IMR-90 (cell line): ENCODE measurements around the gene SLC35E4. TPM values are rescaled to one million over a fixed set of nuclear protein-coding genes. Genes with fewer than 3 reads are reported as not detected.

Source experiments
- ATAC-seq: fragments of 200-7000 bp; cut with Tn5 transposase; 2 replicates; pipeline ENCODE4 v1.9.1; 2020; ENCODE audit warnings: low read depth, mild to moderate bottlenecking, moderate library complexity
- BruUV-seq: library from RNA; stranded (reverse); fragments of 400-500 nt; replicated peaks from 2 replicates; lab custom pipeline; 2021; lab: Mats Ljungman, UMichigan
- CTCF ChIA-PET: fragments of 300-600 bp; formaldehyde crosslinking; extraction: SDS; loops from one replicate; lab custom pipeline; 2021; ENCODE audit warnings: antibody characterized with exemption; lab: Yijun Ruan, JAX
- POLR2A ChIA-PET: fragments of 300-600 bp; sonication (Branson Sonifier 250); formaldehyde crosslinking; loops from one replicate; lab custom pipeline; 2022; ENCODE audit warnings: antibody characterized with exemption; ENCODE audit not compliant: unreplicated experiment; lab: Charles Lee
- DNase-seq: peaks from one replicate; pipeline ENCODE4 v3.0.0; 2013
- H2AFZ ChIP-seq: replicated peaks from 2 replicates; pipeline ENCODE3; 2013; ENCODE audit warnings: low read length, mild to moderate bottlenecking; ENCODE audit not compliant: poor library complexity
- H2AK5ac ChIP-seq: 2 replicates; pipeline ENCODE4 v1.6.1; 2013; ENCODE audit warnings: low read depth, low read length, inconsistent platforms
- H2AK9ac ChIP-seq: replicated peaks from 2 replicates; pipeline ENCODE3; 2013; ENCODE audit warnings: mild to moderate bottlenecking, low read depth, low read length, moderate library complexity; ENCODE audit not compliant: poor library complexity
- H2BK120ac ChIP-seq: 2 replicates; pipeline ENCODE4 v1.6.1; 2013; ENCODE audit warnings: low read depth, low read length, inconsistent platforms
- H2BK15ac ChIP-seq: 3 replicates; pipeline ENCODE4 v1.6.1; 2013; ENCODE audit warnings: low read depth, low read length, inconsistent platforms
- H2BK20ac ChIP-seq: 2 replicates; pipeline ENCODE4 v1.6.1; 2013; ENCODE audit warnings: low read depth, mild to moderate bottlenecking, inconsistent platforms, low read length, moderate library complexity
- H2BK5ac ChIP-seq: 2 replicates; pipeline ENCODE4 v1.6.1; 2013; ENCODE audit warnings: mild to moderate bottlenecking, low read depth, low read length, inconsistent platforms; ENCODE audit not compliant: poor library complexity, severe bottlenecking
- H3K14ac ChIP-seq: replicated peaks from 2 replicates; pipeline ENCODE4 v1.6.1; 2013; ENCODE audit warnings: low read depth, low read length, inconsistent platforms
- H3K18ac ChIP-seq: 2 replicates; pipeline ENCODE4 v1.6.1; 2013; ENCODE audit warnings: low read depth, low read length, control low read depth
- H3K23ac ChIP-seq: 2 replicates; pipeline ENCODE4 v1.6.1; 2013; ENCODE audit warnings: low read depth, low read length, inconsistent platforms
- H3K27ac ChIP-seq: 2 replicates; pipeline ENCODE4 v1.5.1; 2013; ENCODE audit warnings: mild to moderate bottlenecking, control low read depth, low read length; ENCODE audit not compliant: insufficient read depth
- H3K27me3 ChIP-seq: 2 replicates; pipeline ENCODE4 v1.6.1; 2013; ENCODE audit warnings: low read length; ENCODE audit not compliant: control insufficient read depth, insufficient read depth
- H3K36me3 ChIP-seq: 2 replicates; pipeline ENCODE4 v1.6.1; 2013; ENCODE audit warnings: low read length, mixed read lengths; ENCODE audit not compliant: control insufficient read depth, insufficient read depth
- H3K4ac ChIP-seq: 2 replicates; pipeline ENCODE4 v1.6.1; 2013; ENCODE audit warnings: low read depth, low read length, inconsistent platforms
- H3K4me1 ChIP-seq: 2 replicates; pipeline ENCODE4 v1.6.1; 2013; ENCODE audit warnings: low read length, mixed read lengths; ENCODE audit not compliant: control insufficient read depth, insufficient read depth
- H3K4me2 ChIP-seq: 2 replicates; pipeline ENCODE4 v1.6.1; 2013; ENCODE audit warnings: low read depth, mild to moderate bottlenecking, control low read depth, low read length, moderate library complexity
- H3K4me3 ChIP-seq: 2 replicates; pipeline ENCODE4 v1.5.1; 2013; ENCODE audit warnings: low read depth, mild to moderate bottlenecking, control low read depth, low read length, moderate library complexity; ENCODE audit not compliant: insufficient read depth
- H3K56ac ChIP-seq: 2 replicates; pipeline ENCODE4 v1.6.1; 2013; ENCODE audit warnings: low read length, inconsistent platforms; ENCODE audit not compliant: insufficient read depth; ENCODE audit errors: extremely low read depth
- H3K79me1 ChIP-seq, 2 experiments: 2 replicates each; pipeline ENCODE4 v1.6.1; 2013; ENCODE audit warnings: low read length in 2 of 2, inconsistent platforms in 1 of 2, low read depth in 1 of 2
- H3K9ac ChIP-seq: 2 replicates; pipeline ENCODE4 v1.6.1; 2013; ENCODE audit warnings: low read depth, low read length, control low read depth
- H3K9me1 ChIP-seq: 2 replicates; pipeline ENCODE4 v1.6.1; 2013; ENCODE audit warnings: low read length, inconsistent platforms; ENCODE audit not compliant: insufficient read depth
- H3K9me3 ChIP-seq: 2 replicates; pipeline ENCODE4 v1.6.1; 2013; ENCODE audit warnings: low read length; ENCODE audit not compliant: control insufficient read depth, insufficient read depth
- H4K20me1 ChIP-seq: 2 replicates; pipeline ENCODE4 v1.6.1; 2013; ENCODE audit warnings: low read length, inconsistent platforms; ENCODE audit not compliant: insufficient read depth
- H4K5ac ChIP-seq: 2 replicates; pipeline ENCODE4 v1.6.1; 2013; ENCODE audit warnings: mild to moderate bottlenecking, low read depth, low read length, control low read depth
- H4K8ac ChIP-seq, 2 experiments: 2 replicates each; pipeline ENCODE4 v1.6.1; 2013; ENCODE audit warnings: low read depth in 2 of 2, low read length in 2 of 2, control low read depth in 1 of 2, inconsistent platforms in 1 of 2
- H4K91ac ChIP-seq: 2 replicates; pipeline ENCODE4 v1.6.1; 2013; ENCODE audit warnings: low read depth, low read length, inconsistent platforms; ENCODE audit not compliant: insufficient read depth
- CEBPB ChIP-seq: IDR thresholded peaks from 2 replicates; pipeline ENCODE4 v1.6.1; 2012; ENCODE audit warnings: low read depth, low read length, improper control_type of control experiment
- CHD1 ChIP-seq: IDR thresholded peaks from 2 replicates; pipeline ENCODE4 v1.6.1; 2012; ENCODE audit warnings: low read depth, low read length, improper control_type of control experiment
- NFE2L2 ChIP-seq: fragments of 150-350 bp; IDR thresholded peaks from 2 replicates; pipeline ENCODE4 v1.6.1; 2016; ENCODE audit warnings: low read depth, mild to moderate bottlenecking, low read length
- RAD21 ChIP-seq: IDR thresholded peaks from 2 replicates; pipeline ENCODE4 v1.6.1; 2012; ENCODE audit warnings: low read length, improper control_type of control experiment
- WGBS, 2 experiments: methylation state at CpG; one replicate each; pipeline versions ENCODE4 v1.1.5 to v1.1.7; 2013; ENCODE audit warnings: missing lambda C conversion rate in 2 of 2; ENCODE audit not compliant: insufficient read length in 1 of 2; ENCODE audit errors: extremely low coverage in 2 of 2; 5-methylcytosine and 5-hydroxymethylcytosine counted together
- dilution Hi-C: fragments of 300-500 bp; cut with HindIII; formaldehyde crosslinking; loops from one replicate; pipeline ENCODE4 v1.14.3; 2018; ENCODE audit warnings: low sequenced_read_pairs; ENCODE audit not compliant: unreplicated experiment
- in situ Hi-C: fragments of 300-500 bp; cut with MboI; formaldehyde crosslinking; loops from 3 replicates; pipeline ENCODE4 v1.14.3; 2019; ENCODE audit warnings: low sequenced_read_pairs, inconsistent platforms, mixed read lengths
- intact Hi-C: fragments of 100-400 bp; cut with micrococcal nuclease; formaldehyde crosslinking; loops from 2 replicates; pipeline ENCODE4 v1.10.0; 2022
- polyA plus RNA-seq, 3 experiments: library from polyadenylated mRNA; depleted of rRNA; stranded (reverse); fragments of >200 nt; gene quantifications; 2 replicates each; pipeline ENCODE4 v1.2.3, GENCODE V29; 2012; ENCODE audit warnings: low replicate concordance in 1 of 3
- total RNA-seq: library from RNA; depleted of rRNA; stranded (reverse); fragments of >200 nt; gene quantifications from 2 replicates; pipeline ENCODE4 v1.2.3, GENCODE V29; 2012

The SLC35E4 gene
- total and polyA plus RNA-seq, 2 of the 4 experiments (the other 2 are of a cell fraction) = 5.7 to 6.8 TPM

- no peak overlapping the region for H3K18ac ChIP-seq
- peak overlapping the region; percentile 60 for H2AK9ac ChIP-seq
- H3K79me1 ChIP-seq = peaks cover 0 to 12% of the 10 kb centered on the region in 2 experiments; a peak in 1 of 4 replicates
- H4K20me1 ChIP-seq = no peaks in the 10 kb centered on the region
- H3K4me1 ChIP-seq = no peaks in the 10 kb centered on the region
- peak overlapping the region; percentile 63 for H3K9ac ChIP-seq
- H4K5ac ChIP-seq = no peak overlapping the region
- WGBS, 2 experiments = 11% methylated on average over 12 of the region's 18 CpGs; no CpG with 5 or more reads in 1 of the 2 experiments
- H4K8ac ChIP-seq = peak overlapping the region; percentile 39 to 85; a peak in 2 of 4 replicates
- no peak overlapping the region for H2AK5ac ChIP-seq
- peak overlapping the region; percentile 87 for H3K4me2 ChIP-seq
- H3K9me1 ChIP-seq = peaks cover 1% of the 10 kb centered on the region; the same call in 1 of the 2 replicates
- peak overlapping the region; percentile 39; the same call in 1 of the 2 replicates for H3K56ac ChIP-seq
- no peak overlapping the region for H2BK120ac ChIP-seq
- peak overlapping the region; percentile 73 for H3K23ac ChIP-seq
- H3K27ac ChIP-seq = no peak overlapping the region; the same call in 1 of the 2 replicates
- no peak overlapping the region; the same call in 1 of the 2 replicates for H3K4ac ChIP-seq
- H2BK20ac ChIP-seq = no peak overlapping the region
- TF ChIP-seq RAD21 = no peak
- no peak for TF ChIP-seq CHD1
- no peak for TF ChIP-seq NFE2L2
- no peak for TF ChIP-seq CEBPB
- peak overlapping the region; percentile 76 for H3K4me3 ChIP-seq
- H2BK15ac ChIP-seq = no peak overlapping the region
- CTCF ChIA-PET = interaction anchor here (1.5 kb wide), 1 partner anchor 88 kb away, joined by 4 read pairs; no protein-coding TSS in a partner anchor
- POLR2A ChIA-PET = no interaction called here
- peak overlapping the region; percentile 98 for H2AFZ ChIP-seq
- BruUV-seq = no TSS peak
- dilution Hi-C loops = no loop called here
- ATAC-seq (no peak), DNase-seq (no peak)
- no peak overlapping the region; the same call in 1 of the 2 replicates for H4K91ac ChIP-seq
- H3K9me3 ChIP-seq = no peaks in the 10 kb centered on the region
- intact Hi-C loops = no loop called here
- no peaks in the 10 kb centered on the region for H3K27me3 ChIP-seq
- peak overlapping the region; percentile 43 for H3K14ac ChIP-seq
- H2BK5ac ChIP-seq = no peak overlapping the region
- H3K36me3 ChIP-seq = peaks cover 10% of the 10 kb centered on the region; the same call in 1 of the 2 replicates
- in situ Hi-C loops = no loop called here
Measured at GRCh38 chr22:30667107-30667493, 31.5 kb downstream of the SLC35E4 start.
